Measurements from ENCODE around the gene MZT2A.
"Not testable (repeated sequence)": the region's sequence is repeated elsewhere in the genome, so short reads cannot be mapped to it uniquely, and the experiment has no call there.

Gene MZT2A

GRCh38 chr2:131445896-131446295 is 46.3 kb downstream of the MZT2A start:
- no peak for DNase-seq

- DNase-seq: not testable (repeated sequence)
Observed at GRCh38 chr2:131445515-131445797, 46.7 kb downstream of the MZT2A start.

GRCh38 chr2:131444736-131445514 is 47.3 kb downstream of the MZT2A start:
- not testable (repeated sequence) for DNase-seq

GRCh38 chr2:131440742-131441468 is 51.3 kb downstream of the MZT2A start:
- DNase-seq: not testable (repeated sequence)

All from NCI-H1694 (cell line).